HTR-8/SVneo (cell line): ENCODE measurements around the gene TANK.
"Not testable (repeated sequence)": the region's sequence is repeated elsewhere in the genome, so short reads cannot be mapped to it uniquely, and the experiment has no call there.

Experiments
- DNase-seq: peaks from one replicate; pipeline ENCODE4 v3.0.0; 2011; ENCODE audit warnings: low spot score, mixed read lengths; ENCODE audit not compliant: insufficient read length
- FAIRE-seq: peaks from 2 replicates; lab custom pipeline; 2011; peaks lifted over from hg19 to GRCh38; lab: Jason Lieb, UNC

TANK gene

DNA sequence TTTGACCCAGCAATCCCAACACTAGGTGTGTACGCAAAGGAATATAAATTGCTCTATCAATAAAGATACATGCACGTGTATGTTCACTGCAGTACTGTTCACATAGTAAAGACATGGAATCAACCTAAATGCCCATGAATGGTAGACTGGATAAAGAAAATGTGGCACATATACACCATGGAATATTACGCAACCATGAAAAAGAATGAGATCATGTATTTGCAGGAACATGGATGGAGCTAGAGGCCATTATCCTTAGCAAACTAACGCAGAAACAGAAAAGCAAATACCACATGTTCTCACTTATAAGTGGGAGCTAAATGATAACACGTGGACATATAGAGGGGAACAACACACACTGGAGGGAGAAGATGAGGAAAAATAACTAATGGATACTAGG, 27.8 kb upstream of the TANK start:
- not testable (repeated sequence) for DNase-seq, FAIRE-seq

- DNase-seq (no peak), FAIRE-seq (no peak)
Measured at GRCh38 chr2:161133366-161133765, 26.9 kb upstream of the TANK start.

- FAIRE-seq (peak; percentile 33), DNase-seq (peak; percentile 39)
Measured at GRCh38 chr2:161134547-161135518, 25.4 kb upstream of the TANK start.

DNA sequence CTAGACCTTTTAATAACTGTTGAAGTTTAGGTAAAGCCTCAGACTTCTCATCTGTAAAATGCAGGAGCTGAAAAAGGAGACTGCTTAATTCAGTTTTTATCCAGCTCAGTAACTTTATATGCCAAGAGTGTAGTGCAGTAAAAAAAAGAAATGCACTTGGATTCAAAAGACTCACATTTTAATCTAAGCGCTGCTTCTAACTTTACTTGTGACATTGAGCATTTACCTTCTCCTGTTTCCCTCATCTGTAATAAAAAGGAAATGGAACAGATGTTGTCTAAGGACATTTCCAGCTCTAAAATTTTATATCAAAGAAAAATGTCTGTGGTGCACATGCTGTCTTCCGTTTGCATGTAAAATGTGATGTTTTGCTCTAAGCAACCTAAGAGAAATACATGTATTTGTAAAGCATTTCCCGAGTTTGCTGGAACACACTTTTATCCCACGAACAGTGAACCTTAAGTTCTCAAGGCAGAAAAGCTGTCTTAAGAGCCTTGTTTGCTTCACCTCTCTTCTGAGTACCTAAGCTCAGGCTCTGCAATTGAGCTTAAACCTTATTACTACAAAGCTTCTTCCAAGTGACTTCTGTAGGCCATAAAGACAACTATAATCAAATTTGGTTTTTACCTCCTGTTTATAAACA, 24.2 kb upstream of the TANK start:
- DNase-seq (no peak), FAIRE-seq (no peak)

GRCh38 chr2:161136696-161137324, 23.4 kb upstream of the TANK start:
- DNase-seq (no peak), FAIRE-seq (no peak)

DNA sequence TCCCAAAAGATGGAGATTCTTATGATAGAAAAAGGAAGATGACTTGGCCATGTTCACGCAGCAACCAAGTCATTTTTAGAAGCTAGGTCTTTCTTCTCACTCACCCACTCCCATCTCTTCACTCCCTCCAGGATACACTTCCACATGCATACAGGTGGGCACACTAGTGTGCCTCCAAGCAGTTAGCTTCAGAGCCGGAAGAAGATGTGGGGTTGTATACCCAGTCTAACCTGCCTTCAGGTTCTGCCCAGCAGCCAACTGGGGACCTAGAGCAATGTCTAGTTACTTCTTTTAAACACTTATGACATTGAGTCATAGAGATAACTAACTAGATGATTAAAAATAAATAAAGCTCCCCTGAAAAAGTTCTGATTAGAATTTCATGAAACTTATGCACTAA, 21.8 kb upstream of the TANK start:
- FAIRE-seq = no peak

DNA sequence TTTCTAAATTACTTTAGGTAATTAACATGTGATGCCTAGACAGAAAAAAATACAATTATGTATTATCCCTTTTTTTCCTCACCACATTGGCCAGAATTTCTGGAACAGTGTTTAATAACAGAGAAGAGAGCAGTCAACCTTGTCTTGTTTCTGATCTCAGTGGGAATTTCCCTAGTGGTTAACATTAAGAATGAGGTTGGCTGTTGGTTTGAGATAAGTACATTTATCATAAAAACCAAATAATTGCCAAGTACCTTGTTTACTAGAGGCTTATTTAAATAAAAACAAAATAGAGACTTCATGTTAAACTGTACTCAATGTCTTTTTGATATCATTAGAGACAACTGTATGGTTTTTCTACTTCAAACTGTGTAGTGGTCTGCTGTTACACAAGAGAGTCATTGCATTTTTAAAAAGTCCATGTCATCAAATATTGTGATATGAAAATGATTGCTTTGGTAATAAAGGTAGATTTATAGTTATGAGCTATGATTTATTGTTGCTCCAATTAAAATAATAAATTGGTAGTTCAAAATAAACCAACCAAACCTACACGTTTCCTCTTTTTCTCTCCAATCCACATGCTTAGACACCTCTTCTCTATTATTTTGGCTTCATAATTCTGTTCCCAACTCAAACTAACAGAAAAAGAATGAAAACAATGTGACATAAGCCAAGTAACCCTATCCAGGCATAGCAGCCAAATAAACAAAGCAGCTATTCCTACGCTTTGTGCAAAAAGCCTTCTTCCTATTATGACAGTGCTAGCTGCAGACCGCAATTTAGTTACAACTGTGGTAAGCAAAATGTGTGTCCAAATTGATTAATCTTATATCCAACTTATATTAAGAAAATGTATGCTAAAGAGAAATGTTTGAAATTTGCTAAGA, 20.9 kb upstream of the TANK start:
- DNase-seq = no peak
- FAIRE-seq = no peak

More for the DNA sequence above, 21.8 kb upstream of the TANK start:
- no peak for DNase-seq

- DNase-seq (no peak), FAIRE-seq (no peak)
Measured at GRCh38 chr2:161141033-161141432, 19.2 kb upstream of the TANK start.

DNA sequence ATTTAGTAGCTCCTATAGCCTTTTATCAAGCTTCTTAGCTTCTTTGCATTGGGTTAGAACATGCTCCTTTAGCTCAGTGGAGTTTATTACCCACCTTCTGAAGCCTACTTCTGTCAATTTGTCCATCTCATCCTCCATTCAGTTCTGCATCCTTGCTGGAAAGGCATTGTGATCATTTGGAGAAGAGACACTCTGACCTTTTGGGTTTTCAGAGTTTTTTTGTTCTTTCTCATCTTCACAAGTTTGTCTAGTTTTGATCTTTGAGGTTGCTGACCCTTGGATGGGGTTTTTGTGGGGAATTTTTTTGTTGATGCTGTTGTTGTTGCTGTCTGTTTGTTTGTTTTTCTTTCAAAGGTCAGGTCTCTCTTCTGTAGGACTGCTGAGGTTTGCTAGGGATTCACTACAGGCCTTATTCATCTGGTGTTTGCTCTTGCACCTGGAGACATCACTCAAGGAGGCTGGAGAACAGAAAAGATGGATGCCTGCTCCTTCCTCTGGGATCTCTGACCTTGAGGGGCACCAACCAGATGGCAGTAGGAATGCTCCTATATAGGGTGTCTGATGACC, 13.9 kb upstream of the TANK start:
- DNase-seq (no peak), FAIRE-seq (no peak)

DNA sequence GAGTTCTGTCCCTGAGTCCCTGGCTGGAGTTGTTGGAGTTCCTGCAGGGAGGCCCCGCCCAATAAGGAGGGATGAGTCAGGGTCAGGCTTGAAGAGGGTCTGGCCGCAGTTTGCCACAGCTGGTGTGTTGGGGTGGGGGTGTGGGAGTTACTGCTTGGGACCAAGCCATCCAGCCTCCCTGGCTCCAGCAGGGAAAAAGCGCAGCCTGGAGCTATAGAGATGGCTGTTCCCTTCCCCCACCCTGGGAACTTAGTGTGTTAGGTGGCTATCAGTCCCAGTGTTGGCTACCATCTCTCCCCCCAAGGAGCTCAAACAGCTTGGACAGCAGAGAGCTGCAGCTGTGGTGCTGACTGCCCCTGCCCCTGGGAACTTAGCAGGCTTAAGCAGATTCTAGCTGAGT, 13.2 kb upstream of the TANK start:
- FAIRE-seq (no peak), DNase-seq (no peak)

DNA sequence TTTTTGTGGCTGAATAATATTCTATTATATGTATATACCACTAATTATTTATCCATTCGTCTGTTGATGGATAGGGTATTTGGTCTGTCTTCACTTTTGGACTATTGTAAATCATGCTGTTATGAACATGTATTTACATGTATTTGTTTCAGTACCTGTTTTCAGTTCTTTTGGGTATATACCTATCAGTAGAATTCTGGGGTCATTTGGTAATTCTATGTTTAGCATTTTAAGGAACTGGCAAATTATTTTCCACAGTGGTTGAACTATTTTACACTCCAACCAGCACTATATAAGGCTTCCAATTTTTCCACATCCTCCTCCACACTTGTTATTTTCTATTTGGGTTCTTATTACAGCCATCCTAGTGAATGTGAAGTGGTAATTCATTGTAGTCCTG, 12.4 kb upstream of the TANK start:
- no peak for FAIRE-seq
- no peak for DNase-seq

GRCh38 chr2:161150704-161151103, 9.5 kb upstream of the TANK start:
- DNase-seq (no peak), FAIRE-seq (no peak)

DNA sequence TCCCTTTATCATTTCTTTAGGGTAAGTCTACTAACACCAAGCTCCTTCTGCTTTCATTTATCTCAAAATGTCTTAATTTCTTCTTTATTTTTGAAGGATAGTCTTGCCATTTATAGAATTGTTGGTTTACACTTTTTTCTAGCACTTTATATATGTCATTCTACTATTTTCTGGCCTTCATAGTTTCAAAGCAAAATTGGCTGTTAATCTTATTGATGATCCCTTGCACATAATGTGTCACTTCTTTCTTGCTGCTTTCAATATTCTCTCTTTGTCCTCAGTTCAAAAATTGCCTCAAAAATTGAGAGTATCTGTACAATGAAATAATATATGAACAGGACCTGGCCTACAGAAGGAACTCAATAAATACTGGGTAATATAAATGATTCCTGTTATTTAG, 7.9 kb upstream of the TANK start:
- FAIRE-seq (no peak), DNase-seq (no peak)

- DNase-seq (no peak), FAIRE-seq (no peak)
Measured at GRCh38 chr2:161158882-161159281, 1.3 kb upstream of the TANK start.

DNA sequence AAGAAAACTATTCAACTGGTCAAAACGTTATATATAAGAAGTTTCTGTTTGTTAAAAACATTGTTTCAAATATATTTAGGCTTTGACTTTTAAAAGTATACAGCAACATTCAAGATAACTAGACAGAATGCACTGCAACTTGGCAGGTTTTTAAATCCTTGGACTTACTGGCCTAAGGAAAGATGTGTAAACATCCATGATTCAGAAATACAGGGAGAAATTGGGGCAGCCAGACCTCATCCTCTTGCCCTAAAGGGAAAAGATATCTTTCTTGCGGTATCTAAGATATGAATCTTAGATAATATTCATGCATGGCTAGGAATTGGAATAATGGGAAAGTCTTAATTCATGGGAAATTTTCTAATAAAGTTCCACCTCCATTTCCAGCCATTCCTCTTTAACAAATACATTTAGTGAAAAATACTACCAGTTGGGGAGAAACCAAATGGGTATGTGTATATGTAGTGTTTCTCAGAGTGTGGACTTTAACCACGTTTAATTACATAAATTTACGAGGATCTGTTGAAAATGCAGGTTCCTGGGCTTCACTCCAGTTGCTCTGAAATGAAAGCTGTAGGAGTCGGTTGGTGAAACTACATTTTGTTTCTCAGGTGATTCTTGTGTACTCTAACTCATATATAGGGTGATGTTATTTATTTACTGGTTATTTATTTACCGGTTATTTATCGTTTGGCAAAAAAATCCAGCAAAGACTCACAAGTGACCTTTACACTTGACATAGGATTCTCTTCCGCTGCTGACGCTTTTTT, 587 bp upstream of the TANK start:
- DNase-seq (no peak), FAIRE-seq (no peak)

GRCh38 chr2:161161074-161161706, 962 bp downstream of the TANK start:
- no peak for DNase-seq
- no peak for FAIRE-seq

GRCh38 chr2:161163440-161163839, 3.2 kb downstream of the TANK start:
- DNase-seq (no peak), FAIRE-seq (no peak)

GRCh38 chr2:161164161-161164560, 3.9 kb downstream of the TANK start:
- DNase-seq (no peak), FAIRE-seq (no peak)

GRCh38 chr2:161165266-161165665, 5.0 kb downstream of the TANK start:
- DNase-seq = peak; percentile 9
- no peak for FAIRE-seq
